ENCODE results near the gene ZCCHC7.

ZCCHC7 gene

GRCh38 chr9:37398464-37399025 is 278.2 kb downstream of the ZCCHC7 start:
- H3K9me3 Mint-ChIP-seq: no peaks in the 10 kb centered on the region
- H3K27ac Mint-ChIP-seq: no peak overlapping the region
- H3K4me3 Mint-ChIP-seq: no peak overlapping the region
- DNase-seq: no peak
- H3K27me3 Mint-ChIP-seq (ENCODE audit: low read depth, poor library complexity): peaks cover 13% of the 10 kb centered on the region
- TF ChIP-seq CTCF (IDR thresholded peaks at IDR 0.05): no peak
- H3K36me3 Mint-ChIP-seq (ENCODE audit: low read depth): no peaks in the 10 kb centered on the region
- no peaks in the 10 kb centered on the region for H3K4me1 Mint-ChIP-seq

- no peak overlapping the region for H3K4me3 Mint-ChIP-seq
- no peak for TF ChIP-seq CTCF (IDR thresholded peaks at IDR 0.05)
- H3K36me3 Mint-ChIP-seq (ENCODE audit: low read depth): no peaks in the 10 kb centered on the region
- H3K4me1 Mint-ChIP-seq: no peaks in the 10 kb centered on the region
- no peaks in the 10 kb centered on the region for H3K9me3 Mint-ChIP-seq
- no peak for DNase-seq
- H3K27me3 Mint-ChIP-seq (ENCODE audit: low read depth, poor library complexity): peaks cover 13% of the 10 kb centered on the region
- H3K27ac Mint-ChIP-seq: no peak overlapping the region
These were observed 279.0 kb downstream of the ZCCHC7 start for GRCh38 chr9:37399336-37399735.

GRCh38 chr9:37404590-37404989 is 284.2 kb downstream of the ZCCHC7 start:
- DNase-seq: no peak
- TF ChIP-seq CTCF (IDR thresholded peaks at IDR 0.05): no peak
- H3K27ac Mint-ChIP-seq: no peak overlapping the region
- peaks cover 6% of the 10 kb centered on the region for H3K27me3 Mint-ChIP-seq (ENCODE audit: low read depth, poor library complexity)
- H3K9me3 Mint-ChIP-seq: no peaks in the 10 kb centered on the region
- H3K4me1 Mint-ChIP-seq: peaks cover 10% of the 10 kb centered on the region
- H3K4me3 Mint-ChIP-seq: no peak overlapping the region
- no peaks in the 10 kb centered on the region for H3K36me3 Mint-ChIP-seq (ENCODE audit: low read depth)

GRCh38 chr9:37405350-37405749 is 285.0 kb downstream of the ZCCHC7 start:
- Mint-ChIP-seq H3K36me3 (ENCODE audit: low read depth) (no peaks in the 10 kb centered on the region), H3K9me3 (no peaks in the 10 kb centered on the region), H3K27me3 (ENCODE audit: low read depth, poor library complexity) (peaks cover 6% of the 10 kb centered on the region), H3K4me3 (no peak overlapping the region), H3K4me1 (peaks cover 10% of the 10 kb centered on the region), H3K27ac (no peak overlapping the region)
- TF ChIP-seq CTCF (IDR thresholded peaks at IDR 0.05): no peak
- DNase-seq: no peak

- Mint-ChIP-seq H3K36me3 (ENCODE audit: low read depth) (no peaks in the 10 kb centered on the region), H3K9me3 (no peaks in the 10 kb centered on the region), H3K27ac (no peak overlapping the region), H3K4me1 (peaks cover 11% of the 10 kb centered on the region), H3K4me3 (no peak overlapping the region), H3K27me3 (ENCODE audit: low read depth, poor library complexity) (peaks cover 4% of the 10 kb centered on the region)
- no peak for TF ChIP-seq CTCF (IDR thresholded peaks at IDR 0.05)
- DNase-seq: no peak
These were observed 285.5 kb downstream of the ZCCHC7 start for GRCh38 chr9:37405764-37406380.
